Stimulated activated CD8-positive, alpha-beta memory T cell treated with anti-CD3 and anti-CD28 coated beads, Interleukin-12 subunit alpha, Interleukin-12 subunit beta, amount 100 ng/mL, for 1 hour (primary cell): Measurements from ENCODE around the gene JAK3.
"Not testable (repeated sequence)": the region's sequence is repeated elsewhere in the genome, so short reads cannot be mapped to it uniquely, and the experiment has no call there.

Source experiments
- DNase-seq: peaks from one replicate; pipeline ENCODE4 v3.0.0-alpha.2; 2020; ENCODE audit warnings: low read depth

The JAK3 gene

DNA sequence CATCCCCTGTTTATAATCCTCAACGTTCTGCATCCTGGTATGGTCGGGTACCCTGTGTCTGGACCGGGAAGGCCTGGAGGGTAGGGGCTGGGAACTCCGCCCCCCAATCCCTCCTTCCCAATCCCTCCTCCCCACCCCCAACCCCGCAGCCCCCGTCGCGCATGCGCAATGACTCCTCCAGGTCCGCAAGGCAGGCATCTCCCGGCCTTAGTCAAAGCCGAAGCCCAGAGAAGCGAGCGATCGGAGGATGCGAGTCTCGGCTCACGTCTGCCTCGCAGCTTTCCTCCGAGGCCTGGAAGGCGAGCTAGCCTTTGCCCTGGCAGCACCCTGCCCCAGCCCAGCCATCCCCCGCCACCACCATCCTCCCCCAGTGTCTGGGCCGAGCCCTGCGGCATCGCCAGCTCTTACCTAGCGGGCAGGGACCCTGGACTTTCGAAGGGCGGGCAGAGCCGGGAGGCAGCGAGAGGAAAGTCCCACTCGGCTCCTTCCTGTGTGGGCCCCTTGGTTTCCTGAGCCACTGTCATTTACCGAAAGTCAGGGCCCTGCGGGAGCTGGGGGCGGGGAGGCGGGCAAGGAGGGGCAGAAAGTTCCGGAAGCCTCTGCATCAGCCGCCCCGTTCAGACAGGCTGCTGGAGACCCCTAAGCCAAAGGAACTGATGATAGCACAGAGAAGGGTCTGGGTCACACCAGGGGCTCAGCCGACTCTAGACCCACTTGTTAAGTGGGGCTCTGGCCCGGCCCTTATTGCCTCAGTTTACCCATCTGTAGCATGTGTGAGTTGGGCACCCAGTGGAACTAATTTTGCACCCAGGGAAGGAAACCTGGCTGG is at the start of gene JAK3:
JAK3 (minus strand) TSS at position 445 of the 829 bp plus-strand sequence. CDS start 3,565 bp downstream, outside the sequence.
- DNase-seq: peak; percentile 82

DNA sequence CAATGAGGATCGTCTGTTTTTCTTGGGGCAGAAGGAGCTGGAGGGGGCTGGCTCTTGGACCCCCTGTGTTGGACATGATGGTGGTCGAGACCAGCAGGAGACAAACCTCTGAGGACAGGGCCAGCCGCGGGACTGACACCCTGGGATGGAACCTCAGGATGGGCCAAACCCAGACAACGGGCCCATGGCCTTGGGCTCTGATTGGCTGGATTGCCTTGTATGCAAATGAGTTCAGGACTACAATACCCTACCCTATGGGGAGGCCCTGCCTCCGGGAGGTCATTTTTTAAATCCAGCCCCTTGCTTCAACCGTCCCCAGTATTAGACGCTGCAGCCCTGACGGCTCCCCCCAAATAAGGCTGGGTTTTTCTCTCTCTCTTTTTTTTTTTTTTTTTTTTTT is 46.0 kb upstream of the JAK3 start:
- no peak for DNase-seq

GRCh38 chr19:17889609-17890214 is 41.9 kb upstream of the JAK3 start:
- DNase-seq: no peak

DNA sequence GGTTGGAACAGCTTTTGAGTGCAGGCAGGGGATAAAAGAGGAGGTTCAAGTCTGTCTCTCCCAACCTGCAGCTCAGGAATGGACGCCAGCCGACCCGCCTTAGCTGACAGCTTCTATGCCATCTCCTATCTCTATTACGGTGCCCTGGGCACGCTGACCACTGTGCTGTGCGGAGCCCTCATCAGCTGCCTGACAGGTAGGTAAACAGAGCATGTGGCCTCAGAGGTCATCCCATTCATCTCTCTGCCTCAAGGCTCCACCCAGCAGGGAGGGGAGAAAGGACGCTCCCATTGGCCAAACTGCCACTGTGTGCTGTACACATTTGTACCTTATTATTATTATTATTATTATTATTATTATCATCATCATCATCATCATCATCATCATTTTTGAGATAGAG is 40.5 kb upstream of the JAK3 start:
- DNase-seq: no peak

GRCh38 chr19:17887221-17887620 is 39.4 kb upstream of the JAK3 start:
- DNase-seq: not testable (repeated sequence)

DNA sequence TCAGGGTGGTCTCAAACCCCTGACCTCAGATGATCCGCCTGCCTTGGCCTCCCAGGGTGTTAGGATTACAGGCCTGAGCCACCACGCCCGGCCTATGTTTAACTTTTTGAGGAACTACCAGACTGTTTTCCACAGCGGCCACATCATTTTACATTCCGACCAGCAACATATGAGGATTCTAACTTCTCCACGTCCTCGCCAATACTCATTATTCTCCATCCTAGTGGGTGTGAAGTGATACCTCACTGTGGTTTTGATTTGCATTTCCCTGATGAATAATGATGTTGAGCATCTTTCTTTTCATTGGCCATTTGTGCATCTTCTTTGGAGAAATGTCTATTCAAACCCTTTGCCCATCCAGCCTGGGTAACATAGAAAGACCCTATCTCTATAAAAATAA is 38.7 kb upstream of the JAK3 start:
- no peak for DNase-seq

DNA sequence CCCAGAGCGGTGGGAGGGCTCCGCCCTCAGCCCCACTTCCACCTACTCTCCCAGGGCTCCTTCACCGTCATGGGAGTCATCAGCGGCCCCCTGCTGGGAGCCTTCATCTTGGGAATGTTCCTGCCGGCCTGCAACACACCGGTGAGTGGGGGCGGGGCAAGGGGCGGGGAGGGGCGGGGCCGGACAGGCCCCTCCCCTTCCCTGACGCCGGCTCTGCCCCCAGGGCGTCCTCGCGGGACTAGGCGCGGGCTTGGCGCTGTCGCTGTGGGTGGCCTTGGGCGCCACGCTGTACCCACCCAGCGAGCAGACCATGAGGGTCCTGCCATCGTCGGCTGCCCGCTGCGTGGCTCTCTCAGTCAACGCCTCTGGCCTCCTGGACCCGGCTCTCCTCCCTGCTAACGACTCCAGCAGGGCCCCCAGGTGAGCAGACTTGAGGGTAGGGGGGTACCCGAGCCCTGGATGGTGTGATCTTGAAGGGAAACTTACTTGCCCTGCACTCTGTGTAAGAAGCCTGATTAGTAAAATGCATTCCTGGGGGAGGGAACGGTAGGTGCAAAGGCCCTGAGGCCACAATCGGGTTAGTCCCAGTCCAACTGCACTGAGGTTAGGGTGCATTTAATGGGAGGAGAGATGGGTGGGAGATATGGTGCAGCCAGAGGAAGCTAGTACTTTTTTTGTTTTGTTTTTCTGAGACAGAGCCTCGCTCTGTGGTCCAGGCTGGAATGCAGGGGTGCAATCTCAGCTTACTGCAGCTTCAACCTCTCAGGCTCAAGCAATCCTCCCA is 36.0 kb upstream of the JAK3 start:
- no peak for DNase-seq

GRCh38 chr19:17881701-17882100 is 33.9 kb upstream of the JAK3 start:
- no peak for DNase-seq

- no peak for DNase-seq
These were observed 31.7 kb upstream of the JAK3 start for GRCh38 chr19:17879466-17879865.

DNA sequence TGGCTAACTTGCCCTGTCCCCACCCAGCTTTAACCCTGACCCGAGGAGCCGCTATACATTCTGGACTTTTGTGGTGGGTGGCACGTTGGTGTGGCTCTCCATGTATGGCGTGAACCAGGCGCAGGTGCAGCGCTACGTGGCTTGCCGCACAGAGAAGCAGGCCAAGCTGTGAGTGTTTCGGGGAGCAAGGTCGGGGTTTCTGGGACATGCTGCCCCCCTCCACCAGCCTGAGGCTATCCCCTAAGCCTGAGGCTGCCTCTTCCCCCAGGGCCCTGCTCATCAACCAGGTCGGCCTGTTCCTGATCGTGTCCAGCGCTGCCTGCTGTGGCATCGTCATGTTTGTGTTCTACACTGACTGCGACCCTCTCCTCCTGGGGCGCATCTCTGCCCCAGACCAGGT is 29.9 kb upstream of the JAK3 start:
- DNase-seq: no peak

DNA sequence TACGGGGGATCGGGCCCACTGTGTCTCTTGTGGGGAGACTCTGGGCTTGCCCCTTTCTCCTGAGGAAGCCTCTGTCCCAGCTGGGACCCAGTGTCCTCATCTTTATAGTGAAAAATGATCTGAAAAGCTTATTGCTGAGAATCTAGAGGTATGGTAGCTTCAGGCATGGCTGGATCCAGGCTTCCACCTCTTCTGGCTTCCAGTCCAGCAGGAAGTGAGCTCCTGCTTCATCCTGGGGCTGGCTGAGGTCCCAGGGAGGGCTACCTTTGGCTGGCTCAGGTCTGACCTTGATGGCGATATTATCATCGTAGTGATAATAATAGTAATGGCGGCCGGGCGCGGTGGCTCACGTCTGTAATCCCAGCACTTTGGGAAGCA is 27.0 kb upstream of the JAK3 start:
- no peak for DNase-seq

DNA sequence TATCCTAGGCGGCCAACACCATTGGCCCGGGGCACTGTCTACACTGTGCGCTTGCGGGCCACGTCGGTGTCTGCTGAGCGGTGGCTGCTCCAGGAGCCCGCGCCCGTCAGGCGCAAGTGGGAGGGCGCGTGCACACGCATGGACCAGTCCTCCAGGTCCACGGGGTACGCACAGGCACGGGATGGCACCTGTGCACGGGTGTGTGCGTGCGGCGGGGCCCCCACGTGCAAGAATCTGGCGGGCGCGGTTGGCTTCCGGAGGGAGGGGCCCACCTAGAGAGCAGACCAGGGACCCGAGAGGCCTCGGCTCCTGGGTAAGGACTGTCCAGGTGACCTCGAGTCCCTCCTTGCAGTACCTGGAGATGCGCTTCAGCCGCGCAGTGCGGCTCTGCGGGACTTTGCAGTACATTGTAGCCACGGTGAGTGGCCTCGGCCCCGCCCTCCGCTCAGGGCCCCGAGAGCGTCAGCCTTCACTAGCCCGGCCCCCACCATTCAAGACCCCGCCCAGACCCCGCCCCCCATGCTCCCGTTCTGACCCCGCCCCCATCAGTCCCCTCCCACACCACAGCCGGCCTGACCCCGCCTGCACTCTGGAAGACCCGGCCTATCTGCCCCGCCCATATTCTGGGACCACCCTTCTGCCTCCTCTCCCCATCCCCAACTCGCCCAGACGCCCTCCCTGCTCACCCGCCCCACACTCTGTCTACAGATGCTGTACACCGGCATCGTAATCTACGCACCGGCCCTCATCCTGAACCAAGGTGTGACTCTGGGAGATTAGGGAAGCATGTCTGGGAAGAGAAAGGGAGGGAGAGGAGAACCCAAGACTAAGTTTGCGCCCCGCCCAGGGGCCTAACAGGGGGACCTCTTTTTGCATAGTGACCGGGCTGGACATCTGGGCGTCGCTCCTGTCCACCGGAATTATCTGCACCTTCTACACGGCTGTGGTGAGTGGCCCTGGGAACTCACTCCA is 26.3 kb upstream of the JAK3 start:
- peak; percentile 35 for DNase-seq

- no peak for DNase-seq
These were observed 24.6 kb upstream of the JAK3 start for GRCh38 chr19:17872251-17873001.

GRCh38 chr19:17871878-17872250 is 24.1 kb upstream of the JAK3 start, which contains the start of gene SLC5A5:
Gene SLC5A5, plus strand, starts transcription at chr19:17871945. Its CDS starts 375 bp downstream, at chr19:17872320.
- DNase-seq: no peak

GRCh38 chr19:17871032-17871877 is 23.5 kb upstream of the JAK3 start:
- no peak for DNase-seq

GRCh38 chr19:17869114-17869608 is 21.4 kb upstream of the JAK3 start:
- no peak for DNase-seq

DNA sequence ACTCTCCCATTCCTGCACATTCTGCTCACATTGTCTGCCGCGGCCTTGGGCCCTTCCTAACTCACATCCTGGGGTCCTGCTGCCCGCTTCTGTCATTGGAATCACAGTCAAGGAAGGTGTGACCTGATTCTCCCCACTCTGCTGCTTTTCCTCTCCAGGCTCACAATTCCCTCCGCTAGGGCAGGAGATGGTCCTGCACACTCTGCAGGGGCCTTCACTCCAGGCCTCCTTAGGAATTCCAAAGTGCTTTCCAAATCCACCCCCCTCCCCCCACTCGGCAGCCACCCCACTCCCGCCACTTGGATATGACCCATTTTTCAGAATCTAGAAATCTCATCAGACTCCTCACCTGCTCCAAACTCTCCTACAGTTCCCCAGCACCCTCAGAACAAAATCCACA is 20.9 kb upstream of the JAK3 start:
- no peak for DNase-seq

DNA sequence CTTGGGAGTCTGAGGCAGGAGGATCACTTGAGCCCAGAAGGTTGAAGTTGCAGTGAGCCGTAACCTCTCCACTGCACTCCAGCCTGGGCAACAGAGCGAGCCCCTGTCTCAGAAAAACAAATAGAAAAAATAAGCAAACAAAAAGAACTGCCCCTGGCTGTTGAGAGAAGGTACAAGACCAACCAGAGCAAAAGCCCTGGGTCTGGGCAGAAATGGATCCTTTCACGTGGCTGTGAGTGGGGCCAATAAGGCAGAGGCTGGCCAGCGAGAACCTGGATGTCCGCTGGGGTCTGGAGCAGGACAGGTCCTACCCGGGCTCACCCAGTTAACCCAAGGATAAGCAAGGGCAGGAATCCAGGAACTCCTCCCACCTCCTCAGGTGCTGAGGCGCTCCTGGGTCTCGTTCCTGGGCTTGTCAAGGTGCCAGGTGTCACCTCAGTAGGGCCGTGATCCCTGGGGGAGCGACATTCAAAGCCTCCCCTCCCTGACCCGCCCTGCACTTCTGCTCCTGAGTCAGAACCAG is 19.2 kb upstream of the JAK3 start:
- DNase-seq: no peak

GRCh38 chr19:17866312-17866963 is 18.7 kb upstream of the JAK3 start:
- no peak for DNase-seq
